H7 (cell line): Measurements from ENCODE around the gene RELA. TPM values are rescaled to one million over a fixed set of nuclear protein-coding genes. Genes with fewer than 3 reads are reported as not detected.
"Not testable (repeated sequence)": the region's sequence is repeated elsewhere in the genome, so short reads cannot be mapped to it uniquely, and the experiment has no call there.

Experiments
- DNase-seq: peaks from one replicate; pipeline ENCODE4 v3.0.0; 2012
- H3K27me3 ChIP-seq: 2 replicates; pipeline ENCODE4 v1.6.0; 2011; ENCODE audit warnings: mild to moderate bottlenecking, low read length; ENCODE audit not compliant: control insufficient read depth, insufficient read depth
- H3K36me3 ChIP-seq: replicated peaks from 2 replicates; pipeline ENCODE4 v1.5.1; 2011; ENCODE audit warnings: low read length; ENCODE audit not compliant: control insufficient read depth, insufficient read depth
- H3K4me3 ChIP-seq: 2 replicates; pipeline ENCODE4 v1.5.1; 2011; ENCODE audit warnings: low read depth, mild to moderate bottlenecking, control low read depth, low read length, moderate library complexity; ENCODE audit not compliant: insufficient read depth
- total RNA-seq: library from RNA; depleted of rRNA; stranded (reverse); fragments of >200 nt; shearing (Covaris generic); gene quantifications from 2 replicates; pipeline ENCODE4 v1.2.3, GENCODE V29; 2014; rRNA removed

The RELA gene
- 17.7 and 28.4 TPM in 2 replicates for total RNA-seq

DNA sequence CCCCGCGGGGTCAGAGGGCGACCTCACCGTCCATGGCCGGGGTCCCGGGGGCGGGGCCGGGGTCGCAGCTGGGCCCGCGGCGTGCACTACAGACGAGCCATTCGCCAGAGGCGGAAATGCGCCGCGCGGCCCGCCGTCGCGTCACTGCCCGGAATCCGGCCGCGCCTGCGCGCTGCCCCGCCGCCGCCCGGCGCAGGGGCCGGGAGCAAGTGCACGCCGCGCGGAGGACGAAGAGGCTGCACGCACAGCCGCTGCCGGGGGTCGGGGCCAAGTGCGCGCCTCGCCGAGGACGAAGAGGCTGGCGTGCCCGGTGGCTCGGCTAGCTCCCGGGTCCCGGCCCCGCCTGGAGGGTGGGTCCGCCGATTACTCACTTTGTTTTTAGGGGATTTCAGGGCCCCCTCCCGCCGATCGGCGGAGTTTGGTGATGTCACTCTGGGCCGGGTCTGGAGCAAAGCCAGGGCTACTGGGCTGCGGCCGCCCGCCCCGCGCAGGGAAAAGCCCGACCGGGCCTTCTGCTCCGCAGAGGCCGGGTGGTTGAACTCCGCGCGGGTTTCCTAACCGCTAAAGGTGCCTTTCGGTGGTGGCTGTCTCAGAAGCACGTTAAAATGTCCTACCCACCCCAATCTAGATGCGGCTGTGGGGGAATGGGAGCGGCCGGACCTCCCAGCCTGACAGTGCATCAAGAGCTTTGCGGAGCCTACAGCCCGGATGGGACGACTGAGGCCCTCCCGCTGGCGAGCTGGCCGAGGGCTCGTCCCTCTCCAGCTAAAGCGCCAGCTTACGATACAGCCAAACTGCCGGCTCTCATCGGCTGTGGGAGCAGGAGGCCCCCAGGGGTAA is at the start of gene RELA:
TSS of gene RELA (minus strand) at position 118 of the 840 bp plus-strand sequence. CDS start at position 34, 84 bp downstream.
- Histone ChIP-seq H3K4me3 (peak within 1 kb of the TSS; percentile 75), H3K36me3 (peaks cover 27% of the 10 kb centered on the region), H3K27me3 (no peaks in the 10 kb centered on the region)
- peak; percentile 99 for DNase-seq

- Histone ChIP-seq H3K4me3 (peak within 1 kb of the TSS; percentile 77), H3K36me3 (peaks cover 24% of the 10 kb centered on the region), H3K27me3 (peaks cover 1% of the 10 kb centered on the region; the same call in 1 of the 2 replicates)
- peak; percentile 98 for DNase-seq
Measured at GRCh38 chr11:65711785-65712632, 49.3 kb upstream of the RELA start, which contains the start of gene KAT5. TSS of gene KAT5 (plus strand) at chr11:65712252. CDS start at chr11:65712268, 16 bp downstream.

- Histone ChIP-seq H3K27me3 (peaks cover 2% of the 10 kb centered on the region; the same call in 1 of the 2 replicates), H3K4me3 (no peak overlapping the region), H3K36me3 (peaks cover 15% of the 10 kb centered on the region)
- DNase-seq, result no peak
Measured at GRCh38 chr11:65710421-65710820, 47.7 kb upstream of the RELA start.

DNA sequence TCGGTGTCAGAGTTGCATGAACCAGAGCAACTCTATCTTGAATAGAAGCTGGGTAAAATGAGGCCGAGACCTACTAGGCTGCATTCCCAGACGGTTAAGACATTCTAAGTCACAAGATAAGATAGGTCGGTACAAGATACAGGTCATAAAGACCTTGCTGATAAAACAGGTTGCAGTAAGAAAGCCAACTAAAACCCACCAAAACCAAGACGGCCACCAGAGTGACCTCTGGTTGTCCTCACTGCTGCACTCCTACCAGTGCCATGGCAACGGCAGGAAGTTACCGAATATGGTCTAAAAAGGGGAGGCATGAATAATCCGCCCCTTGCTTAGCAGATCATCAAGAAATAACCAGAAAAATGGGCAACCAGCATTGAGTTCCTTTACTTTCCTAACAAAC is 46.9 kb upstream of the RELA start:
- DNase-seq, result no peak
- Histone ChIP-seq H3K36me3 (peaks cover 9% of the 10 kb centered on the region), H3K4me3 (no peak overlapping the region), H3K27me3 (peaks cover 2% of the 10 kb centered on the region; the same call in 1 of the 2 replicates)

DNA sequence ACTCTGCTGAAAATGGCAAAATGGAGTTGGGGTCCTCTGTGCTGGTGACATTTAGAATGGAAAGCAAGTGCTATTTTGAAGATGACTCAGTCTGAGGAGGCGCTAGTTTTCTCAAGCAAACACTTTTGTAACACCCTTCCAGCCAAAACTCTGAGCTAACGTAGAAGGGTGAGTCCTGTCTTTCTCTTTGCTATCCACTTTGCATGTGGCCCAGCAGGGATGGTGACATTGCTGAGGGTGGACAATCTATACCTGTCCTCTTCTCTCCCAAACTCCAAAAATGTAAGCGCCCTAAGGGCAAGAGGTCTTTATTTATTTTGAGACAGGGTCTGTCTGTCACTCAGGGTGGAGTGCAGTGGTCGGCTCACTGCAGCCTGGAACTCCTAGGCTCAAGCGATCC is 45.7 kb upstream of the RELA start:
- no peak for DNase-seq
- no peak overlapping the region for H3K4me3 ChIP-seq

GRCh38 chr11:65707002-65707401 is 44.3 kb upstream of the RELA start:
- H3K36me3 ChIP-seq, H3K27me3 ChIP-seq, H3K4me3 ChIP-seq, DNase-seq: not testable (repeated sequence)

More for the DNA sequence above, 45.7 kb upstream of the RELA start:
- H3K36me3 ChIP-seq, result peaks cover 5% of the 10 kb centered on the region
- H3K27me3 ChIP-seq, result peaks cover 2% of the 10 kb centered on the region; the same call in 1 of the 2 replicates

GRCh38 chr11:65706303-65706763 is 43.6 kb upstream of the RELA start:
- not testable (repeated sequence) for H3K4me3 ChIP-seq, H3K36me3 ChIP-seq, DNase-seq, H3K27me3 ChIP-seq

- no peak for DNase-seq
- Histone ChIP-seq H3K36me3 (no peaks in the 10 kb centered on the region), H3K27me3 (peaks cover 2% of the 10 kb centered on the region; the same call in 1 of the 2 replicates), H3K4me3 (no peak overlapping the region)
Measured at GRCh38 chr11:65703846-65704245, 41.1 kb upstream of the RELA start.

GRCh38 chr11:65701686-65702085 is 39.0 kb upstream of the RELA start:
- DNase-seq, result no peak
- Histone ChIP-seq H3K27me3 (no peaks in the 10 kb centered on the region; the same call in 1 of the 2 replicates), H3K36me3 (no peaks in the 10 kb centered on the region), H3K4me3 (no peak overlapping the region)

GRCh38 chr11:65700399-65700798 is 37.7 kb upstream of the RELA start:
- no peak for DNase-seq
- Histone ChIP-seq H3K4me3 (no peak overlapping the region), H3K27me3 (no peaks in the 10 kb centered on the region; the same call in 1 of the 2 replicates), H3K36me3 (no peaks in the 10 kb centered on the region)

DNA sequence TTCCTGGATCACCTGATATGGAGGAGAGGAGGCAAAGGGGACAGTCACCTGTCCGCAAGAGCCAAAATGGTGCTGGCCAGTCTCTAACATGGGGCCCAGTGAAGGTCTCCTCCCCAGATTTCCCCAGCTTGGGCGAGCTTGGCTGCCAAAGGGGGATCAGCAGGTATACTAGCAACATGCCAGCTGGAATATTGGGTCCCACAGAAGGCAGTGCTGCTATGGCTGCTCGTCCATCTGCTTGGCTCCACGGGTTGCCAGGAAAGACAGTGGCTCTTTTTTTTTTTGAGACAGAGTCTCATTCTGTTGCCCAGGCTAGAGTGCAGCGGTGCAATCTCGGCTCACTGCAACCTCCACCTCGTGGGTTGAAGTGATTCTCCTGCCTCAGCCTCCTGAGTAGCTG is 36.6 kb upstream of the RELA start:
- Histone ChIP-seq H3K36me3 (no peaks in the 10 kb centered on the region), H3K4me3 (no peak overlapping the region), H3K27me3 (no peaks in the 10 kb centered on the region; the same call in 1 of the 2 replicates)
- DNase-seq, result no peak

- Histone ChIP-seq H3K27me3 (no peaks in the 10 kb centered on the region; the same call in 1 of the 2 replicates), H3K36me3 (no peaks in the 10 kb centered on the region), H3K4me3 (no peak overlapping the region)
- no peak for DNase-seq
Measured at GRCh38 chr11:65698205-65698604, 35.5 kb upstream of the RELA start.

GRCh38 chr11:65696802-65697552 is 34.3 kb upstream of the RELA start:
- no peaks in the 10 kb centered on the region; the same call in 1 of the 2 replicates for H3K27me3 ChIP-seq
- H3K4me3 ChIP-seq, result no peak overlapping the region
- no peak for DNase-seq
- no peaks in the 10 kb centered on the region for H3K36me3 ChIP-seq
